Measurements from ENCODE around the gene NCAM1. TPM values are rescaled to one million over a fixed set of nuclear protein-coding genes. Genes with fewer than 3 reads are reported as not detected.

NCAM1 gene
- total and polyA plus RNA-seq, 2 donors (not counting 1 experiment from before 2014, with no cell fraction given): 0.17 to 2.6 TPM

GRCh38 chr11:113270080-113270479 is 308.9 kb downstream of the NCAM1 start:
- TF ChIP-seq CTCF (conservative IDR thresholded peaks at IDR 0.05 in 1 of 2, IDR thresholded peaks at IDR 0.05 in 1 of 2; ENCODE audit: low read depth in 1 of 2, low read length in 2 of 2) (no peak), EZH2 (IDR thresholded peaks at IDR 0.05; ENCODE audit: low read length, missing control alignments) (no peak)
- Histone ChIP-seq H3K79me2 (ENCODE audit: control insufficient read depth, insufficient read depth, low read length) (no peaks in the 10 kb centered on the region), H3K9ac (ENCODE audit: insufficient read depth, low read length) (no peak overlapping the region), H3K27ac (ENCODE audit: insufficient read depth, low read length) (no peak overlapping the region), H3K4me3 (replicated peaks in 1 of 4; ENCODE audit: control extremely low read depth in 1 of 4, insufficient read depth in 1 of 4, low read depth in 3 of 4, low read length in 4 of 4) (no peak overlapping the region), H2AFZ (ENCODE audit: low read length) (no peak overlapping the region), H4K20me1 (ENCODE audit: control insufficient read depth, extremely low read depth, insufficient read depth, low read length) (no peaks in the 10 kb centered on the region), H3K4me1 (ENCODE audit: control insufficient read depth, extremely low read depth, insufficient read depth, low read length) (no peaks in the 10 kb centered on the region), H3K36me3 (ENCODE audit: control insufficient read depth, insufficient read depth, low read length) (no peaks in the 10 kb centered on the region), H3K4me2 (ENCODE audit: extremely low read depth, insufficient read depth, low read length) (no peak overlapping the region), H3K27me3 (ENCODE audit: control insufficient read depth, insufficient read depth, low read length) (no peaks in the 10 kb centered on the region), H3K9me3 (ENCODE audit: control insufficient read depth, insufficient read depth, low read depth, low read length) (no peaks in the 10 kb centered on the region)
- DNase-seq (ENCODE audit: low read depth in 2 of 2): no peak

- H3K4me2 ChIP-seq (ENCODE audit: extremely low read depth, insufficient read depth, low read length): no peak overlapping the region
- DNase-seq (ENCODE audit: low read depth in 2 of 2): no peak
- no peak overlapping the region for H3K9ac ChIP-seq (ENCODE audit: insufficient read depth, low read length)
- no peak overlapping the region for H2AFZ ChIP-seq (ENCODE audit: low read length)
- no peaks in the 10 kb centered on the region for H3K9me3 ChIP-seq (ENCODE audit: control insufficient read depth, insufficient read depth, low read depth, low read length)
- no peaks in the 10 kb centered on the region for H4K20me1 ChIP-seq (ENCODE audit: control insufficient read depth, extremely low read depth, insufficient read depth, low read length)
- H3K4me3 ChIP-seq (replicated peaks in 1 of 4; ENCODE audit: control extremely low read depth in 1 of 4, insufficient read depth in 1 of 4, low read depth in 3 of 4, low read length in 4 of 4): no peak overlapping the region
- no peaks in the 10 kb centered on the region for H3K79me2 ChIP-seq (ENCODE audit: control insufficient read depth, insufficient read depth, low read length)
- no peak overlapping the region for H3K27ac ChIP-seq (ENCODE audit: insufficient read depth, low read length)
- H3K36me3 ChIP-seq (ENCODE audit: control insufficient read depth, insufficient read depth, low read length): no peaks in the 10 kb centered on the region
- H3K27me3 ChIP-seq (ENCODE audit: control insufficient read depth, insufficient read depth, low read length): no peaks in the 10 kb centered on the region
- no peaks in the 10 kb centered on the region for H3K4me1 ChIP-seq (ENCODE audit: control insufficient read depth, extremely low read depth, insufficient read depth, low read length)
- no peak for TF ChIP-seq CTCF (conservative IDR thresholded peaks at IDR 0.05 in 1 of 2, IDR thresholded peaks at IDR 0.05 in 1 of 2; ENCODE audit: low read depth in 1 of 2, low read length in 2 of 2)
- no peak for TF ChIP-seq EZH2 (IDR thresholded peaks at IDR 0.05; ENCODE audit: low read length, missing control alignments)
These were observed 310.5 kb downstream of the NCAM1 start for GRCh38 chr11:113271551-113272245.

GRCh38 chr11:113272281-113272680 is 311.1 kb downstream of the NCAM1 start:
- no peaks in the 10 kb centered on the region for H4K20me1 ChIP-seq (ENCODE audit: control insufficient read depth, extremely low read depth, insufficient read depth, low read length)
- H3K4me3 ChIP-seq (replicated peaks in 1 of 4; ENCODE audit: control extremely low read depth in 1 of 4, insufficient read depth in 1 of 4, low read depth in 3 of 4, low read length in 4 of 4): no peak overlapping the region
- no peaks in the 10 kb centered on the region for H3K4me1 ChIP-seq (ENCODE audit: control insufficient read depth, extremely low read depth, insufficient read depth, low read length)
- no peak overlapping the region for H2AFZ ChIP-seq (ENCODE audit: low read length)
- H3K36me3 ChIP-seq (ENCODE audit: control insufficient read depth, insufficient read depth, low read length): no peaks in the 10 kb centered on the region
- DNase-seq (ENCODE audit: low read depth in 2 of 2): no peak
- no peak overlapping the region for H3K27ac ChIP-seq (ENCODE audit: insufficient read depth, low read length)
- no peaks in the 10 kb centered on the region for H3K9me3 ChIP-seq (ENCODE audit: control insufficient read depth, insufficient read depth, low read depth, low read length)
- no peak for TF ChIP-seq EZH2 (IDR thresholded peaks at IDR 0.05; ENCODE audit: low read length, missing control alignments)
- no peak for TF ChIP-seq CTCF (conservative IDR thresholded peaks at IDR 0.05 in 1 of 2, IDR thresholded peaks at IDR 0.05 in 1 of 2; ENCODE audit: low read depth in 1 of 2, low read length in 2 of 2)
- H3K4me2 ChIP-seq (ENCODE audit: extremely low read depth, insufficient read depth, low read length): no peak overlapping the region
- no peak overlapping the region for H3K9ac ChIP-seq (ENCODE audit: insufficient read depth, low read length)
- no peaks in the 10 kb centered on the region for H3K79me2 ChIP-seq (ENCODE audit: control insufficient read depth, insufficient read depth, low read length)
- H3K27me3 ChIP-seq (ENCODE audit: control insufficient read depth, insufficient read depth, low read length): no peaks in the 10 kb centered on the region

Data from fibroblast of lung (primary cell).